ENCODE data around the gene ORAI2. TPM values are rescaled to one million over a fixed set of nuclear protein-coding genes. Genes with fewer than 3 reads are reported as not detected.
"Not testable (repeated sequence)": the region's sequence is repeated elsewhere in the genome, so short reads cannot be mapped to it uniquely, and the experiment has no call there.

Gene ORAI2
- total and polyA plus RNA-seq, 2 of the 4 experiments (the other 2 are of a cell fraction), result 52.0 to 58.3 TPM

DNA sequence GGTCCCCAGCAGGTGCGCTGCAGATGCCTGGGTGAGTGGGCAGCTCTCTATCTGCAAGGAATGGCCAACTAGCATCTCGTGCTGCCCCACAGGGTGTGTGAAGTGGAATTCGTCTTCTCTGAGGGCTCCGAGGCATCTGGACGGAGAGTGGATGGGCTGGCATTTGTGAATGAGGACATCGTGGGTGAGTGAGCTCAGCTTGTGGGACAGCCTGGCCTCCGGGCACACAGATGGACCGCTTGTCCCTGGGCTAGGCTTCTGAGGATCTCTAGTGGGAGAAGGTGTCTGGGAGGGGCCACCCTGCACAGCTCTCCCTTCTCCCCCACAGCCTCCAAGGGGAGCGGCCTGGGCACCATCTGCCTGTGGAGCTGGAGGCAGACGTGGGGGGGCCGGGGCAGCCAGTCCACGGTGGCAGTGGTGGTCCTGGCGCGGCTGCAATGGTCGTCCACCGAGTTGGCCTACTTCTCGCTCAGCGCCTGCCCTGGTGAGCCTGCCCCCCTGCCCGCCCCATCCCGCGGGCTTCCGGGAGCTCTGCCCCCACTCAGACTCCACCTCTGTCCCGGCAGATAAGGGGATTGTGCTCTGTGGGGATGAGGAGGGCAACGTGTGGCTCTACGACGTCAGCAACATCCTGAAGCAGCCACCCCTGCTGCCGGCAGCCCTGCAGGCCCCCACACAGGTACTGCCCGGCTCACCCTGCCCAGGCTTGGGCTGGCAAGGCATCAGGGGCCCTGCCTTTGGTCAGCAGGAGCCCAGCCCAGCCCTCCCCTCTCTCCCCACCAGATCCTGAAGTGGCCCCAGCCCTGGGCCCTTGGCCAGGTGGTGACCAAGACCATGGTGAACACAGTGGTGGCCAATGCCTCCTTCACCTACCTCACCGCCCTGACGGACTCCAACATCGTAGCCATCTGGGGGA is 39.0 kb downstream of the ORAI2 start (continued):
- no peak for TF ChIP-seq MXI1 (IDR thresholded peaks at IDR 0.05; ENCODE audit: borderline replicate concordance, low read depth, low read length)

- Histone ChIP-seq H3K36me3 (ENCODE audit: control insufficient read depth, insufficient read depth, low read length) (peaks cover 33% of the 10 kb centered on the region), H3K56ac (ENCODE audit: extremely low read depth, insufficient read depth, low read length) (no peak overlapping the region), H3K9me1 (ENCODE audit: insufficient read depth, low read length) (0 out of 2 replicates have a peak, but pooled peaks cover 2% of the 10 kb centered on the region), H3K4ac (ENCODE audit: low read depth, low read length) (no peak overlapping the region), H4K91ac (ENCODE audit: insufficient read depth, low read depth, low read length) (no peak overlapping the region), H2AK9ac (replicated peaks; ENCODE audit: low read depth, low read length, poor library complexity) (no peak overlapping the region), H3K9me3 (ENCODE audit: control insufficient read depth, insufficient read depth, low read length) (no peaks in the 10 kb centered on the region), H3K4me1 (ENCODE audit: control insufficient read depth, insufficient read depth, low read length) (no peaks in the 10 kb centered on the region; the same call in 1 of the 2 replicates), H3K4me2 (ENCODE audit: low read depth, low read length) (no peak overlapping the region), H3K4me3 (ENCODE audit: insufficient read depth, low read depth, low read length) (no peak overlapping the region), H4K8ac (ENCODE audit: low read depth in 2 of 2, low read length in 2 of 2) (no peak overlapping the region), H3K27ac (ENCODE audit: insufficient read depth, low read length) (0 out of 2 replicates have a peak overlapping the region, but pooled peaks have one; percentile 37), H3K27me3 (ENCODE audit: control insufficient read depth, insufficient read depth, low read length) (no peaks in the 10 kb centered on the region), H3K23ac (ENCODE audit: low read depth, low read length) (no peak overlapping the region), H3K9ac (ENCODE audit: low read depth, low read length) (no peak overlapping the region), H2BK5ac (ENCODE audit: low read depth, low read length, poor library complexity, severe bottlenecking) (no peak overlapping the region), H2BK20ac (ENCODE audit: low read depth, low read length) (no peak overlapping the region), H3K18ac (ENCODE audit: low read depth, low read length) (no peak overlapping the region), H3K14ac (replicated peaks; ENCODE audit: low read depth, low read length) (no peak overlapping the region), H2AFZ (replicated peaks; ENCODE audit: low read length, poor library complexity) (no peak overlapping the region), H4K5ac (ENCODE audit: low read depth, low read length) (no peak overlapping the region), H2BK15ac (ENCODE audit: low read depth, low read length) (no peak overlapping the region), H4K20me1 (ENCODE audit: insufficient read depth, low read length) (peaks cover 5% of the 10 kb centered on the region; the same call in 1 of the 2 replicates), H2AK5ac (ENCODE audit: low read depth, low read length) (no peak overlapping the region), H3K79me1 (ENCODE audit: low read depth in 1 of 2, low read length in 2 of 2) (peaks cover 0 to 3% of the 10 kb centered on the region in 2 experiments; a peak in 2 of 4 replicates), H2BK120ac (ENCODE audit: low read depth, low read length) (no peak overlapping the region)
- TF ChIP-seq MXI1 (IDR thresholded peaks at IDR 0.05; ENCODE audit: borderline replicate concordance, low read depth, low read length), result no peak
- TF ChIP-seq CHD1 (IDR thresholded peaks at IDR 0.05; ENCODE audit: low read depth, low read length), result no peak
- no peak for TF ChIP-seq CEBPB (IDR thresholded peaks at IDR 0.05; ENCODE audit: low read depth, low read length)
- TF ChIP-seq POLR2A (IDR thresholded peaks at IDR 0.05; ENCODE audit: low read depth, low read length), result no peak
- 94% methylated on average over 9 of the region's 23 CpGs; no CpG with 5 or more reads in 1 of the 2 experiments for WGBS, 2 experiments (ENCODE audit: extremely low coverage in 2 of 2, insufficient read length in 1 of 2)
- in situ Hi-C loops (cut with MboI; ENCODE audit: low sequenced_read_pairs), result no loop called here
- BruUV-seq (replicated peaks), result no TSS peak
- dilution Hi-C loops (cut with HindIII; ENCODE audit: low sequenced_read_pairs, unreplicated experiment), result no loop called here
- POLR2A ChIA-PET (ENCODE audit: unreplicated experiment), result no interaction called here
- DNase-seq (no peak), ATAC-seq (ENCODE audit: low read depth) (no peak)
- intact Hi-C loops (cut with micrococcal nuclease), result no loop called here
- CTCF ChIA-PET, result no interaction called here
Observed at GRCh38 chr7:102473271-102473991, 40.1 kb downstream of the ORAI2 start.

DNA sequence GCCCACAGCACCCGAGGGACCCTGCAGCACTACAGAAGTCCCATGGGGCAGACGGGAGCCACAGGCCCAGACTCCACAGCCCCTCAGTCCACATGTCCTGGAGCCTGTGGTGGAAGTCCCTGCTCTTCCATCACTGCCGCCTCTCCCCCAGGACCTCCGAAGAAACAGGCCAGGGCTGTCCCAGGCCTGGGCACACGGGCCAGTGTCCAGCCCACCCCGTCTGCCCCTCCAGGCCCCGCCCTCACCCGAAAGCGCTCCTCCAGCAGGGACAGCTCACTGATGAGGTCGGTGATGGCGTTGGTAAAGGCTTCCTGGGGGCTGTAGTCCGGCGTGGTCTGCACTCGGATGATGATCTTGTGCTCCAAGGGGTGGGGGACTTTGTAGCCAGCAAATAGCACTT is 40.7 kb downstream of the ORAI2 start:
- DNase-seq; H3K9me1 ChIP-seq (ENCODE audit: insufficient read depth, low read length); H4K20me1 ChIP-seq (ENCODE audit: insufficient read depth, low read length); BruUV-seq (replicated peaks); POLR2A ChIA-PET (ENCODE audit: unreplicated experiment); H2BK120ac ChIP-seq (ENCODE audit: low read depth, low read length); ATAC-seq (ENCODE audit: low read depth); H3K79me1 ChIP-seq (ENCODE audit: low read depth in 1 of 2, low read length in 2 of 2); H3K4ac ChIP-seq (ENCODE audit: low read depth, low read length); H3K14ac ChIP-seq (replicated peaks; ENCODE audit: low read depth, low read length); H3K4me1 ChIP-seq (ENCODE audit: control insufficient read depth, insufficient read depth, low read length); H3K9me3 ChIP-seq (ENCODE audit: control insufficient read depth, insufficient read depth, low read length); H3K9ac ChIP-seq (ENCODE audit: low read depth, low read length); H3K4me2 ChIP-seq (ENCODE audit: low read depth, low read length); CTCF ChIA-PET; H2AK9ac ChIP-seq (replicated peaks; ENCODE audit: low read depth, low read length, poor library complexity); H2BK20ac ChIP-seq (ENCODE audit: low read depth, low read length); H4K8ac ChIP-seq (ENCODE audit: low read depth in 2 of 2, low read length in 2 of 2); H2BK15ac ChIP-seq (ENCODE audit: low read depth, low read length); H3K23ac ChIP-seq (ENCODE audit: low read depth, low read length); H2AK5ac ChIP-seq (ENCODE audit: low read depth, low read length); H4K91ac ChIP-seq (ENCODE audit: insufficient read depth, low read depth, low read length); H2BK5ac ChIP-seq (ENCODE audit: low read depth, low read length, poor library complexity, severe bottlenecking); H3K27me3 ChIP-seq (ENCODE audit: control insufficient read depth, insufficient read depth, low read length); dilution Hi-C loops (cut with HindIII; ENCODE audit: low sequenced_read_pairs, unreplicated experiment); H3K18ac ChIP-seq (ENCODE audit: low read depth, low read length); H2AFZ ChIP-seq (replicated peaks; ENCODE audit: low read length, poor library complexity); intact Hi-C loops (cut with micrococcal nuclease); H3K56ac ChIP-seq (ENCODE audit: extremely low read depth, insufficient read depth, low read length); H3K4me3 ChIP-seq (ENCODE audit: insufficient read depth, low read depth, low read length); H4K5ac ChIP-seq (ENCODE audit: low read depth, low read length); in situ Hi-C loops (cut with MboI; ENCODE audit: low sequenced_read_pairs): not testable (repeated sequence)
- peak overlapping the region; percentile 42; the same call in 1 of the 2 replicates for H3K27ac ChIP-seq (ENCODE audit: insufficient read depth, low read length)
- peaks cover 30% of the 10 kb centered on the region for H3K36me3 ChIP-seq (ENCODE audit: control insufficient read depth, insufficient read depth, low read length)
- no CpG with 5 or more reads among the region's 14 CpGs for WGBS, 2 experiments (ENCODE audit: extremely low coverage in 2 of 2, insufficient read length in 1 of 2)

All from IMR-90 (cell line).